Suprapubic skin (tissue), 4 donors: ENCODE results near the gene PLCXD3.

Experiments used
- POLR2A ChIP-seq, 2 donors: fragments of 450-650 bp; IDR thresholded peaks; one replicate each; pipeline ENCODE4 v1.6.1; 2017; ENCODE audit warnings: antibody characterized with exemption in 2 of 2, mild to moderate bottlenecking in 2 of 2, moderate library complexity in 2 of 2
- POLR2AphosphoS5 ChIP-seq, 3 donors: sonication (generic); formaldehyde crosslinking; IDR thresholded peaks; one replicate each; pipeline ENCODE4 v1.6.1; 2017; ENCODE audit warnings: antibody characterized with exemption in 3 of 3
- TF ChIP-seq, protein P1 (sequence below), 2 donors: fragments of 200-600 bp in 1 of 2; fragments of 450-650 bp in 1 of 2; sonication (generic) in 1 of 2; IDR thresholded peaks; one replicate each; pipeline ENCODE4 v1.5.1; 2016 to 2019; ENCODE audit warnings: antibody characterized with exemption in 2 of 2, mild to moderate bottlenecking in 1 of 2, moderate library complexity in 1 of 2

DNA sequence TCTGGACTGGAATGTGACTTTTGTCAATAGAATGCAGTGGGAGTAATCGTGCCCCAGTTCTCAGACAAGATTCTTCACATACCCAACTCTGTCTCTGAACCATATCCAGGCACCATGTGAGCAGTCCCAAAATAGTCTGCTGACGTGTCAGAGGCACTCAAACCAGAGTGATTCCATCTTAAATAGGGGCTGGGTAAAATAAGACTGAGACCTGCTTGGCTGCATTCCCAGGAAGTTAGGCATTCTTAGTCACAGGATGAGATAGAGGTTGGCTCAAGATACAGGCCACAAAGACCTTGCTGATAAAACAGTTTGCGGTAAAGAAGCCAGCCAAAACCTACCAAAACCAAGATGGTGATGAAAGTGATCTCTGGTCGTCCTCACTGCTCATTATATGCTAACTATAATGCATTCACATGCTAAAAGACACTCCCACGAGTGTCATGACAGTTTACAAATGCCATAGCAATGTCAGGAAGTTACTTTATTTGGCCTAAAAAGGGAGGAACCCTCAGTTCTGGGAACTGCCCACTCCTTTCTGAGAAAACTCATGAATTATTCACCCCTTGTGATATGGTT, 16.9 kb upstream of the PLCXD3 start:
- TF ChIP-seq, protein P1, sequence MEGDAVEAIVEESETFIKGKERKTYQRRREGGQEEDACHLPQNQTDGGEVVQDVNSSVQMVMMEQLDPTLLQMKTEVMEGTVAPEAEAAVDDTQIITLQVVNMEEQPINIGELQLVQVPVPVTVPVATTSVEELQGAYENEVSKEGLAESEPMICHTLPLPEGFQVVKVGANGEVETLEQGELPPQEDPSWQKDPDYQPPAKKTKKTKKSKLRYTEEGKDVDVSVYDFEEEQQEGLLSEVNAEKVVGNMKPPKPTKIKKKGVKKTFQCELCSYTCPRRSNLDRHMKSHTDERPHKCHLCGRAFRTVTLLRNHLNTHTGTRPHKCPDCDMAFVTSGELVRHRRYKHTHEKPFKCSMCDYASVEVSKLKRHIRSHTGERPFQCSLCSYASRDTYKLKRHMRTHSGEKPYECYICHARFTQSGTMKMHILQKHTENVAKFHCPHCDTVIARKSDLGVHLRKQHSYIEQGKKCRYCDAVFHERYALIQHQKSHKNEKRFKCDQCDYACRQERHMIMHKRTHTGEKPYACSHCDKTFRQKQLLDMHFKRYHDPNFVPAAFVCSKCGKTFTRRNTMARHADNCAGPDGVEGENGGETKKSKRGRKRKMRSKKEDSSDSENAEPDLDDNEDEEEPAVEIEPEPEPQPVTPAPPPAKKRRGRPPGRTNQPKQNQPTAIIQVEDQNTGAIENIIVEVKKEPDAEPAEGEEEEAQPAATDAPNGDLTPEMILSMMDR (IDR thresholded peaks at IDR 0.05), result no peak
- no peak for TF ChIP-seq POLR2A (IDR thresholded peaks at IDR 0.05)
- no peak for TF ChIP-seq POLR2AphosphoS5 (IDR thresholded peaks at IDR 0.05)
